GM12873 (cell line): Measurements from ENCODE around the gene BTG1.

Source experiments
- TF ChIP-seq, protein P1 (sequence below): IDR thresholded peaks from 2 replicates; pipeline ENCODE4 v1.5.1; 2012; ENCODE audit warnings: low read depth, mild to moderate bottlenecking, moderate library complexity, low read length, control low read depth; ENCODE audit not compliant: insufficient read depth; ENCODE audit errors: missing control alignments

Gene BTG1

DNA sequence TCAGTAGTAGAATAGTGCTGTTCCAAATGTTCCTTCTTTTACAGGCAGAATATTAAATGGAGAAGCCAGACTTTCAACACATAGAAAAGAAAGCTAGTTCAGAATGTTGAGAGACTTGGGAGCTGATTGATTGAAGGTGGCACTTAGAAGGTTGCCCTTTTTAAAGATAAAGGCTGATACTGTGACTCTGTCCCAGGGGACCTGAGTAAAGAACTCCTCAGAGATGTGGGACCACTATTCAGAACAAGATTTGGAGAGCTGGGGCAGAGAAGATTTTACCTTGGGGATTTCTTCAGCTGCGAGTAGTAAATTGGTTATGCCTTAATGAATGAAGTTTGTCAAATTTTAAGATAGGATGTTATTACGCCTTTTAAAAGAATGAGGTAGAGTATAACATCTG is 21.4 kb upstream of the BTG1 start:
- TF ChIP-seq, protein P1, sequence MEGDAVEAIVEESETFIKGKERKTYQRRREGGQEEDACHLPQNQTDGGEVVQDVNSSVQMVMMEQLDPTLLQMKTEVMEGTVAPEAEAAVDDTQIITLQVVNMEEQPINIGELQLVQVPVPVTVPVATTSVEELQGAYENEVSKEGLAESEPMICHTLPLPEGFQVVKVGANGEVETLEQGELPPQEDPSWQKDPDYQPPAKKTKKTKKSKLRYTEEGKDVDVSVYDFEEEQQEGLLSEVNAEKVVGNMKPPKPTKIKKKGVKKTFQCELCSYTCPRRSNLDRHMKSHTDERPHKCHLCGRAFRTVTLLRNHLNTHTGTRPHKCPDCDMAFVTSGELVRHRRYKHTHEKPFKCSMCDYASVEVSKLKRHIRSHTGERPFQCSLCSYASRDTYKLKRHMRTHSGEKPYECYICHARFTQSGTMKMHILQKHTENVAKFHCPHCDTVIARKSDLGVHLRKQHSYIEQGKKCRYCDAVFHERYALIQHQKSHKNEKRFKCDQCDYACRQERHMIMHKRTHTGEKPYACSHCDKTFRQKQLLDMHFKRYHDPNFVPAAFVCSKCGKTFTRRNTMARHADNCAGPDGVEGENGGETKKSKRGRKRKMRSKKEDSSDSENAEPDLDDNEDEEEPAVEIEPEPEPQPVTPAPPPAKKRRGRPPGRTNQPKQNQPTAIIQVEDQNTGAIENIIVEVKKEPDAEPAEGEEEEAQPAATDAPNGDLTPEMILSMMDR, result no peak

DNA sequence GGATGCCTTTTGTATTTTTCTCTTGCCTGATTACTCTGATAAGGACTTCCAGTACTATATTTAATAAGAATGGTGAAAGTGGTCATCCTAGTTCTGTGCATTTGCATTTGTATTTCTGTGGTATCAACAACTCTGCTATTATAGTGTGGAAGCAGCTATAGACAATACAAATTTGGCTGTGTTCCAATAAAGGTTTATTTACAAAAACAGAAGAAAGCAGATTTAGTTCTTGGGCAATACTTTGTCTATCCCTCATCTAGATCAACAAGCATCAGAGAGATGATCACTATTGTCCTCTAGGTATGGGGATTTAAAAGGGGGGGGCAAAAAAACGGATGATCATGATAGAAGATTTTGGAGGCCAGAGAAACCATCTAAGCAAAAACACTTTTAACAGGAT is 19.1 kb upstream of the BTG1 start:
- TF ChIP-seq, protein P1, result no peak

DNA sequence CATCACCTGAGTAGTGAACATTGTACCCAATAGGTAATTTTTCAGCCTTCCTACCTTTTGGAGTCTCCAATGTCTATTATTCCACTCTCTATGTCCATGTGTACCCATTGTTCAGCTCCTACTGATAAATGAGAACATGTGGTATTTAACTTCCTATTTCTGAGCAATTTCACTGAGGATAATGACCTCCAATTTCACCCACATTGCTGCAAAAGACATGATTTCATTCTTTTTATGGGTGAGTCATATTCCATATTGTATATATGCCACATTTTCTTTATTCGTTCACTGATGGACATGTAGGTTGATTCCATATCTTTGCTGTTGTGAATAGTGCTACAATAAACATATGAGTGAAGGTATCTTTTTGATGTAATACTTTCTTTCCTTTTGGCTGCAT is 16.4 kb upstream of the BTG1 start:
- TF ChIP-seq, protein P1, result no peak

DNA sequence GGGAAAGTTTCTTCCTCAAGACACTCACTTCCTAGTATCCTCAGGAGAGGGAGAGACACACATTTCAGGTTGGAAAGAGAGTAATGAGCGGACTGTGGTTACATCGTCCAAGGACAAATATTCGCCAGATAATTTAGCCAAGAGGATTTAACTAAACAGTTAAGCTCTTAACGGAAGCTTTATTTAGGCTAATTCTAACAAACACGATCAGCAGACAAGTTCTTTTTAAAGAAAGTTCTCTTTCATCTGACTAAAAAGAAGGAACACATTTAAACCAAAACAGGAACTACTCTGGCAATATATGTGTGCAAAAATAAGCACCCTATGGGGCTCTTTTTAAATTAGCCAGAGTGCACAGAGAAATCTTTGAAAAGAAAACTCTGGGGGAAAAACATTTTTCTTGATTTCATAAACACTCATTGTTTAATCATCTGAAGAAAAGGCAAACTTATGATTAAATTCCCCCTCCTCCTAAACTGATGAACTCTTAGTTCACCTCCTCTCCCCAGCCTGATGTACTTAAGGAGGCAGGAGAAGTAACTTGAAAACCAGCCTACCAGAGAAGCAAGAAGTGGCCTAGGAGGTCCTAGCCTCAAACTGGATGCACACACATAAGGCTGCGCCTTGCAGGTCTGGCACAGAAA is 13.3 kb upstream of the BTG1 start:
- TF ChIP-seq, protein P1, result no peak

DNA sequence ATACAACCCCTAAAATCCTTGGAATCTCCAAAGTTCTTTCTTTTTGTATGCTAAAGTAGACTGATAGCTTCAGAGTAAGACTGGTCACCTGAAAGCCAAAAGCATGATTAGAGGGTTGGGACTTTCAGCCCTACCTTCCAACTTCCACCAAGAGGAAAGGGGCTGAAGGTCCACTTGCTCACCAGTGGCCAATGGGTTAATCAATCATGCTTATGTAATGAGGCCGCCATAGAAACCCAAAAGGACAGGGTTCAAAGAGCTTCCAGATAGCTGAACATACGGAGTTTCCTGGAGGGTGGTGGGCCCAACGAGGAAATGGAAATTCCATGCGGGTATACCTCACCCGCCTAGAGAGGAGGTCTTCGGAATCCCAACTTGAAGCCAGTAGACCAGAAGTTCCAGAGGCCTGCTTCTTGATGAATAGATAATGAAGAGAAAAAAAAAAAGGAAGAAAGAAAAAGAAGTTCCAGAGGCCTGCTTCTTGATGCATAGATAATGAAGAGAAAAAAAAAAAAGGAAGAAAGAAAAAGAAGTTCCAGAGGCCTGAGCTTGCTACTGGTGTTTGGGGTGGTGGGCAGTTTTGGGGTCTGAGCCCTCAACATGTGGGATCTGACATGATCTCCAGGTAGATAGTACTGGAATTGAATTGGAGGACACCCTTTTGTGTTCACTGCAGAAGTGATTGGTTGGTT is 11.2 kb upstream of the BTG1 start:
- TF ChIP-seq, protein P1, result no peak

DNA sequence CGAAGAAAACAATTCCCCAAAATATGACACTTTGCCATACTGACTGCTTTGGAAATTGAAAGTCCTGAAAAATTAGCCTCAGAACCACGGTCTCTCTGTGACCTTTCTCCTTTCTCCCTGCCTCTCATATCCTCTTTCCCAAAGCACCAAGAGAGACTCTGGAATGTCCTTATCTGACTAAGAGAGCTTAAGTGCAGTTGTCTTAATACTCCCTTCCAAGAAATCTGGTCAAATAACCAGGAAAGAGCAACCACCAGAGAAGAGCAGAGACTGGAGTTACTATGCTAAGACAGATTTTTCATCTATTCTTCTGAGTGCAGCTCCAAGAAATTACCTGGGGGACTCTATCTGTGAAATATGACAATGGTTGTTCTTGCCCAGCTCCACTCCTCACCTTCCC is 10.5 kb upstream of the BTG1 start:
- TF ChIP-seq, protein P1, result no peak

DNA sequence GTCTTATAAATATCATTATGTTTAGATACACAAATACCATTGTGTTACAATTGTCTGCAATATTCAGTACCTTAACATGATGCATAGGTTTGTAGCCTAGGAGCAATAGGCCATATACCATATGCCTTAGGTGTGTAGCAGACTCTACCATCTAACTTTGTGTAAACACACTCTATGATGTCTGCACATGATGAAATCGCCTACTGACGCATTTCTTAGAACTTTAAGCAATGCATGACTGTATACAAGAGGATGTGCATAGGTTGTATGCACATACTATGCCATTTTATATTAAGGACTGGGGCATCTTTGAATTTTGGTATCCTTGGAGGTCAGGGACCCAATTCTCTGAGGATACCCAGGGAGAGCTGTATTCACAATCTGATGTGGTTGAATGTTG is 10.1 kb upstream of the BTG1 start:
- TF ChIP-seq, protein P1, result no peak
